HG03342 (cell line): Measurements from ENCODE around the gene LSAMP.

Source experiments
- ATAC-seq: cut with Tn5 transposase; IDR thresholded peaks from one replicate; pipeline ENCODE4 v1.9.1; 2021; ENCODE audit warnings: mild to moderate bottlenecking, moderate library complexity; ENCODE audit not compliant: unreplicated experiment

The LSAMP gene

GRCh38 chr3:115918900-115919299 lies 526.4 kb downstream of the LSAMP start:
- no peak for ATAC-seq

- ATAC-seq = no peak
Observed at GRCh38 chr3:115916866-115917265, 528.4 kb downstream of the LSAMP start.

GRCh38 chr3:115915061-115915460 lies 530.2 kb downstream of the LSAMP start:
- ATAC-seq = no peak

- ATAC-seq = no peak
Observed at GRCh38 chr3:115913069-115913686, 532.1 kb downstream of the LSAMP start.

GRCh38 chr3:115912372-115912771 lies 532.9 kb downstream of the LSAMP start:
- ATAC-seq = no peak

GRCh38 chr3:115905871-115906270 lies 539.4 kb downstream of the LSAMP start:
- no peak for ATAC-seq

- ATAC-seq = no peak
Observed at GRCh38 chr3:115903843-115904242, 541.4 kb downstream of the LSAMP start.

GRCh38 chr3:115901008-115901407 lies 544.3 kb downstream of the LSAMP start:
- no peak for ATAC-seq

GRCh38 chr3:115899535-115899934 lies 545.8 kb downstream of the LSAMP start:
- no peak for ATAC-seq

GRCh38 chr3:115898656-115899410 lies 546.5 kb downstream of the LSAMP start:
- ATAC-seq = no peak

- ATAC-seq = no peak
Observed at GRCh38 chr3:115891006-115891636, 554.2 kb downstream of the LSAMP start.

- ATAC-seq = no peak
Observed at GRCh38 chr3:115890579-115890978, 554.7 kb downstream of the LSAMP start.

- no peak for ATAC-seq
Observed at GRCh38 chr3:115885621-115886020, 559.7 kb downstream of the LSAMP start.

- no peak for ATAC-seq
Observed at GRCh38 chr3:115877615-115877899, 567.7 kb downstream of the LSAMP start.

GRCh38 chr3:115876876-115877614 lies 568.2 kb downstream of the LSAMP start:
- no peak for ATAC-seq

GRCh38 chr3:115875460-115875859 lies 569.8 kb downstream of the LSAMP start:
- no peak for ATAC-seq

- ATAC-seq = no peak
Observed at GRCh38 chr3:115871735-115872134, 573.6 kb downstream of the LSAMP start.

- ATAC-seq = no peak
Observed at GRCh38 chr3:115864911-115865310, 580.4 kb downstream of the LSAMP start.

GRCh38 chr3:115862849-115863248 lies 582.4 kb downstream of the LSAMP start:
- ATAC-seq = no peak

GRCh38 chr3:115862099-115862498 lies 583.2 kb downstream of the LSAMP start:
- ATAC-seq = no peak

GRCh38 chr3:115861166-115861733 lies 584.0 kb downstream of the LSAMP start:
- no peak for ATAC-seq
